ENCODE results near the gene NOL4L. TPM values are rescaled to one million over a fixed set of nuclear protein-coding genes. Genes with fewer than 3 reads are reported as not detected.

The NOL4L gene
- total and polyA plus RNA-seq, 12 donors: 1.5 to 10.1 (median 5.1) TPM

GRCh38 chr20:32451682-32452461, 133.3 kb downstream of the NOL4L start:
- Histone ChIP-seq H3K4me1 (peaks cover 0 to 60% (median 42%) of the 10 kb centered on the region in 9 donors), H3K27ac (no peak overlapping the region), H3K36me3 (peaks cover 0 to 79% (median 9%) of the 10 kb centered on the region in 9 donors), H3K4me3 (no peak overlapping the region), H3K9me3 (no peaks in the 10 kb centered on the region), H3K27me3 (no peaks in the 10 kb centered on the region)
- TF ChIP-seq, protein P1, sequence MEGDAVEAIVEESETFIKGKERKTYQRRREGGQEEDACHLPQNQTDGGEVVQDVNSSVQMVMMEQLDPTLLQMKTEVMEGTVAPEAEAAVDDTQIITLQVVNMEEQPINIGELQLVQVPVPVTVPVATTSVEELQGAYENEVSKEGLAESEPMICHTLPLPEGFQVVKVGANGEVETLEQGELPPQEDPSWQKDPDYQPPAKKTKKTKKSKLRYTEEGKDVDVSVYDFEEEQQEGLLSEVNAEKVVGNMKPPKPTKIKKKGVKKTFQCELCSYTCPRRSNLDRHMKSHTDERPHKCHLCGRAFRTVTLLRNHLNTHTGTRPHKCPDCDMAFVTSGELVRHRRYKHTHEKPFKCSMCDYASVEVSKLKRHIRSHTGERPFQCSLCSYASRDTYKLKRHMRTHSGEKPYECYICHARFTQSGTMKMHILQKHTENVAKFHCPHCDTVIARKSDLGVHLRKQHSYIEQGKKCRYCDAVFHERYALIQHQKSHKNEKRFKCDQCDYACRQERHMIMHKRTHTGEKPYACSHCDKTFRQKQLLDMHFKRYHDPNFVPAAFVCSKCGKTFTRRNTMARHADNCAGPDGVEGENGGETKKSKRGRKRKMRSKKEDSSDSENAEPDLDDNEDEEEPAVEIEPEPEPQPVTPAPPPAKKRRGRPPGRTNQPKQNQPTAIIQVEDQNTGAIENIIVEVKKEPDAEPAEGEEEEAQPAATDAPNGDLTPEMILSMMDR (IDR thresholded peaks at IDR 0.05): no peak
- intact Hi-C loops (cut with DNase I): no loop called here
- WGBS, 2 donors: 82 to 84% methylated on average over 27 of the region's 27 CpGs
- no peak for DNase-seq
- ATAC-seq: no peak

DNA sequence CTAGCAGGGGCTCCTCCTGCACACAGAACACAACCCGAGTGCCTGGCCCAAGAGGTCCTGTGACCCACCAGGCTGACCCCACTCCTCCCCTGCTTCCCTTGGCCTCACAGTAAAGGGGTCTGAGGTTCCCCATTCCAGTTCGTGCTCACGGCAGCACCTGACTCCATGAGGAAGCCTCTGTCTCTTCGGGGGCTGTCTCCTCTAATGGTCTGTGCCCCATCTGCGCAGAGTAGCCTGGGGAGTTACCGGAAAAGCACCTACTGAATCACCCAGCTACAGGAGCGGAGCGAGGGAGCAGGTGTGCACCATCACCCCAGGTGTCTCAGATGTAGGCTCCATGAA, 133.8 kb downstream of the NOL4L start:
- H3K36me3 ChIP-seq: peaks cover 0 to 85% (median 9%) of the 10 kb centered on the region in 9 donors
- 88% methylated on average over 8 of the region's 8 CpGs for WGBS, 2 donors

GRCh38 chr20:32450484-32451061, 134.6 kb downstream of the NOL4L start:
- 71 to 77% methylated on average over 9 of the region's 9 CpGs for WGBS, 2 donors
- DNase-seq: no peak
- Histone ChIP-seq H3K27me3 (no peaks in the 10 kb centered on the region), H3K9me3 (no peaks in the 10 kb centered on the region), H3K27ac (peak overlapping the region in 4 of 10 donors; percentile 29 to 56 (median 34)), H3K36me3 (peaks cover 0 to 87% (median 12%) of the 10 kb centered on the region in 9 donors), H3K4me3 (no peak overlapping the region), H3K4me1 (peaks cover 5 to 65% (median 40%) of the 10 kb centered on the region in 9 donors)
- TF ChIP-seq, protein P1 (IDR thresholded peaks at IDR 0.05): no peak
- ATAC-seq: no peak
- intact Hi-C loops (cut with DNase I): no loop called here

More for the DNA sequence above, 133.8 kb downstream of the NOL4L start:
- Histone ChIP-seq H3K4me1 (peaks cover 0 to 60% (median 41%) of the 10 kb centered on the region in 9 donors), H3K27me3 (no peaks in the 10 kb centered on the region), H3K9me3 (no peaks in the 10 kb centered on the region), H3K4me3 (no peak overlapping the region), H3K27ac (peak overlapping the region in 3 of 10 donors; percentile 29 to 56 (median 31))
- DNase-seq (no peak), ATAC-seq (no peak)
- TF ChIP-seq, protein P1 (IDR thresholded peaks at IDR 0.05): no peak
- intact Hi-C loops (cut with DNase I): no loop called here

GRCh38 chr20:32449890-32450401, 135.2 kb downstream of the NOL4L start:
- no peak overlapping the region for H3K4me3 ChIP-seq
- intact Hi-C loops (cut with DNase I): no loop called here
- H3K27ac ChIP-seq: peak overlapping the region in 5 of 10 donors; percentile 14 to 56 (median 37)
- TF ChIP-seq, protein P1 (IDR thresholded peaks at IDR 0.05): no peak
- 47 to 66% methylated on average over 8 of the region's 8 CpGs for WGBS, 2 donors
- ATAC-seq (peak in 2 of 8 donors; percentile 3 to 29), DNase-seq (no peak)
- H3K27me3 ChIP-seq: no peaks in the 10 kb centered on the region
- no peaks in the 10 kb centered on the region for H3K9me3 ChIP-seq
- peaks cover 5 to 65% (median 40%) of the 10 kb centered on the region in 9 donors for H3K4me1 ChIP-seq
- H3K36me3 ChIP-seq: peaks cover 0 to 89% (median 12%) of the 10 kb centered on the region in 9 donors
